ENCODE measurements around the gene ANO4.

DNA sequence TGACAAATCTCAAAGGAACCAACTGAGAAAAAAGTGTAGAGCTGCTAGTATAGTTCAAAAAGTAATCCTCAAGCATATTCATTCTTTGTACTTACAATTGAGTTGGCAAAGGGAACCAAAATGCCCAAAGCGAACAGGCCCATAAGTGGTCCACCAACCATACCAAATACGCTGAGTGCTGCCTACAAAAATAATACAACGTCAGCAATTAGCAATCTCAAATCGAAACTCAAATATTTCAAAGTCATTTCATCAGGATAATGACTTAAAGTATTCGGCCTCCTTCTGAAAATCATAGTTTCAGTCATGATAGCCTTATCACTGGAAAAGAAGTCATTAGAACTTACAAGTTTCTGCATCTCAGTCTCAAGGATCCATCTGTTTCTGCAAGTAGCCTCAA lies 373.4 kb downstream of the ANO4 start:
- TF ChIP-seq POLR2A (IDR thresholded peaks at IDR 0.05), result no peak
- TF ChIP-seq, protein P1, sequence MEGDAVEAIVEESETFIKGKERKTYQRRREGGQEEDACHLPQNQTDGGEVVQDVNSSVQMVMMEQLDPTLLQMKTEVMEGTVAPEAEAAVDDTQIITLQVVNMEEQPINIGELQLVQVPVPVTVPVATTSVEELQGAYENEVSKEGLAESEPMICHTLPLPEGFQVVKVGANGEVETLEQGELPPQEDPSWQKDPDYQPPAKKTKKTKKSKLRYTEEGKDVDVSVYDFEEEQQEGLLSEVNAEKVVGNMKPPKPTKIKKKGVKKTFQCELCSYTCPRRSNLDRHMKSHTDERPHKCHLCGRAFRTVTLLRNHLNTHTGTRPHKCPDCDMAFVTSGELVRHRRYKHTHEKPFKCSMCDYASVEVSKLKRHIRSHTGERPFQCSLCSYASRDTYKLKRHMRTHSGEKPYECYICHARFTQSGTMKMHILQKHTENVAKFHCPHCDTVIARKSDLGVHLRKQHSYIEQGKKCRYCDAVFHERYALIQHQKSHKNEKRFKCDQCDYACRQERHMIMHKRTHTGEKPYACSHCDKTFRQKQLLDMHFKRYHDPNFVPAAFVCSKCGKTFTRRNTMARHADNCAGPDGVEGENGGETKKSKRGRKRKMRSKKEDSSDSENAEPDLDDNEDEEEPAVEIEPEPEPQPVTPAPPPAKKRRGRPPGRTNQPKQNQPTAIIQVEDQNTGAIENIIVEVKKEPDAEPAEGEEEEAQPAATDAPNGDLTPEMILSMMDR (IDR thresholded peaks at IDR 0.05), result no peak

All from lower leg skin (tissue), 3 donors.